ENCODE results near the gene FNDC7.
"Not testable (repeated sequence)": the region's sequence is repeated elsewhere in the genome, so short reads cannot be mapped to it uniquely, and the experiment has no call there.

FNDC7 gene, protein sequence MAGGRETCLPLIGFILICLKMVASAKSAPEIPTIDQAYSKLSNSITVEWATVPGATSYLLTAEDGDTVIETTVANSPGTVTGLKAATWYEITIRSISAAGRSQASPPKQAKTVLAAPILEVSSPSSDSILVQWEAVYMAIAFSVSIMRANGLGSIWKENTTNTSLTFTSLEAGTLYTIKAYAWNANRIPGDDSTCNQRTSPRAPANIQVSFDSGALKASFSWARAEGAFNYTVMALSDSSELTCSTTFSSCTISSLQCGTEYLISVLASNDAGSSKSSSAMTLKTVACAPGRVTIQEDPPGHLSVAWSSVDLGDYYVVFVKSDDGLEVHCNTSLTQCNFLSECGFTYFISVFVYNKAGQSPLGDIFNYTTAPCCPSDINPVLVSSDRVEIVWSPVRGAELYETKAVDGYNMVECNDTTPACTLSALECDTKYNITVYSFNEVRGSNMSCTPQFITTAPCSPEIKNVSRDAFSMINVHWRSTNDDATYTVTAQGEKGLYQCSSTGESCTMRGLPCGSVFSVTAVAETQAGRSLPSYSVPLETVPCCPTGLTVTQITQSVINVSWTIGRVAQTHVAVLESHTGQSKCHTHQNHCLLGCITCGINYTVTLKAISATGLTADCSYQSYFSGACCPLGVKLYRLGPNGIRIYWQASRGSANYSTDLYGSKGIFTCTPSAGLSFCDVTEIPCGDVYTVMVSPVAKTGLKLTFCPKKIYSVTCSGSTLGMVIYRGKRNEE

DNA sequence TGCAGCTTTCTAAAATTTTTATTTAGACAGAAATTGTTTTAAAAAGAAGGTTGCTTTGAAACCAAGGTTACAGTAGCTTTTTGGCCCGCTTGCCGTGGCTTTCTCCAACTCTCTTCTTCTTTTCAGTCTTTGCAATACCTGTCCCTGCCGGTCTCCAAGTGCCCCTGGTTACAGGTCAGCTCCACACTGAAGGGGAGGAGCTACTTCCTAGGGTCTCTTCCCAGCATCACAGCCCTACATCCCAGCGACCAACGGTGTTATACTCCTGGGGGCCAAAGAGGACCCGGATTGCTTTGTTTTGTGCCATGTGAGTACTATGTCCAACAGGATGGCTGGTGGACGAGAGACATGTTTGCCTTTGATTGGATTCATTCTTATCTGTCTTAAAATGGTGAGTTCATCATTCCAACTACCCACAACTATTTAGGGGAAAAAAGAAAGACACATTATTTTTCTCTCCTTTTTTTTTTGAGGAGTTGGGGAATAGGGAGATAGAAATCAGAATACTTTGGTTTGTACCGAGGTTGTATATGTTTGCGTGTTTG is at the start of gene FNDC7:
Gene FNDC7, plus strand, starts transcription at position 303 of the 545 bp plus-strand sequence. Its CDS starts 26 bp downstream, at position 329.
- no peak for DNase-seq (ENCODE audit: low read depth)
- H3K4me3 ChIP-seq (ENCODE audit: low read length), result no peak within 1 kb of the TSS
- TF ChIP-seq, protein P1, sequence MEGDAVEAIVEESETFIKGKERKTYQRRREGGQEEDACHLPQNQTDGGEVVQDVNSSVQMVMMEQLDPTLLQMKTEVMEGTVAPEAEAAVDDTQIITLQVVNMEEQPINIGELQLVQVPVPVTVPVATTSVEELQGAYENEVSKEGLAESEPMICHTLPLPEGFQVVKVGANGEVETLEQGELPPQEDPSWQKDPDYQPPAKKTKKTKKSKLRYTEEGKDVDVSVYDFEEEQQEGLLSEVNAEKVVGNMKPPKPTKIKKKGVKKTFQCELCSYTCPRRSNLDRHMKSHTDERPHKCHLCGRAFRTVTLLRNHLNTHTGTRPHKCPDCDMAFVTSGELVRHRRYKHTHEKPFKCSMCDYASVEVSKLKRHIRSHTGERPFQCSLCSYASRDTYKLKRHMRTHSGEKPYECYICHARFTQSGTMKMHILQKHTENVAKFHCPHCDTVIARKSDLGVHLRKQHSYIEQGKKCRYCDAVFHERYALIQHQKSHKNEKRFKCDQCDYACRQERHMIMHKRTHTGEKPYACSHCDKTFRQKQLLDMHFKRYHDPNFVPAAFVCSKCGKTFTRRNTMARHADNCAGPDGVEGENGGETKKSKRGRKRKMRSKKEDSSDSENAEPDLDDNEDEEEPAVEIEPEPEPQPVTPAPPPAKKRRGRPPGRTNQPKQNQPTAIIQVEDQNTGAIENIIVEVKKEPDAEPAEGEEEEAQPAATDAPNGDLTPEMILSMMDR (conservative IDR thresholded peaks at IDR 0.05; ENCODE audit: low read length), result no peak

DNA sequence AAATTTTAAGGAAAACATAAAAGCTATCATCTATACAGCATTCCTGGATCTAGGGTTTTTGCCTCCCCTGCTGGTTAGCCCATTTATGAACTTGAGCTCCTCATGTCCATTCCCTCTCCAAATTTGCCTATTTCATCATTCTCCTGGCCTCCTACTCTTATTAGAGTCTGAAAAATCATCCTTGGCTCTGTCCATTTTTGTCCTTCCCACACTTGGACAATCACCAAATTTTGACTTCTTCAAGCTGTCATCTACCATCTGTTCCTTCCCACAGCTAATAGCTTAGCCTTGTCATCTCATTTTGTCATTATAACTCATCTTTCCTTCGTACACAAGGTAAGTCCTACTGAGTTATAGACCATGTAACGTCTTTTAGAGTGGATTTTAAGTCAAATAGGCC is 49.6 kb upstream of the FNDC7 start:
- TF ChIP-seq, protein P1 (conservative IDR thresholded peaks at IDR 0.05; ENCODE audit: low read length), result no peak
- H3K4me3 ChIP-seq (ENCODE audit: low read length), result no peak overlapping the region
- DNase-seq (ENCODE audit: low read depth), result peak; percentile 44

DNA sequence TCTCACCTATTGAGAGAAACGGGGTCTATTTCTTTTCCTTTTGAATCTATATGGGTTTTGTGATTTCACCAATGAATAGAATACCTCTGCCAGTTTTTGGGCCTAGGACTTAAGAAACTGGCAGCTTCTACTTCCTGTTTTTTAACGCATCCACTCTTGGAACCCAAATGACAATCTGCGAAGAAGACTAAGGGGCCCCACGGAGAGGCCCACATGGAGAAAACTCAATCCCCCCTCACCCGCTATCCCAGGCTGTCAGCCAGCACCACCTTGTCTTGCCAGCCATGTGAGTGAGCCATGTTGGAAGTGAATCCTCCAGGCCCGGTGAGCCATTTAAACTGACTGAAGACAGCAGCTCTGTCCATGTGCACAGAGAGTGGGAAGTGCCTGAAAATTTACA is 48.2 kb upstream of the FNDC7 start:
- no peak for DNase-seq (ENCODE audit: low read depth)
- TF ChIP-seq, protein P1 (conservative IDR thresholded peaks at IDR 0.05; ENCODE audit: low read length), result no peak
- no peak overlapping the region for H3K4me3 ChIP-seq (ENCODE audit: low read length)

DNA sequence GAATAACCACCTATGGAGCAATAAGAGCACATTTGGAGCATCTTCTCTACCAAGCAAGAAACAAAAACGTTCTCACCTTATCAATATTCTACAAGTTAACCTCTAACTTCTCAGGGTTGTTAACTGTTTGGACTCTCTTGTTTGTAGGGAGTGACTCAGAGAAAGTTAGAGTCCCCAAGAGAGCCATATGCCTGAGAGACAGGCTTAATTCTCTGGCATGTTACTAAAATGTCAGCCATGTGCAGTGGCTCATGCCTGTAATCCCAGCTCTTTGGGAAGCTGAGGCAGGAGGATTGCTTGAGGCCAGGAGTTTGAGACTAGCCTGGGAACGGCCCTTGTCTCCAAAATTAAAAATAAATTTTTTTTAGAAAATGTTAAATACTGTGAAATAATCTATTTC is 47.6 kb upstream of the FNDC7 start:
- H3K4me3 ChIP-seq (ENCODE audit: low read length), result no peak overlapping the region
- TF ChIP-seq, protein P1 (conservative IDR thresholded peaks at IDR 0.05; ENCODE audit: low read length), result no peak
- no peak for DNase-seq (ENCODE audit: low read depth)

DNA sequence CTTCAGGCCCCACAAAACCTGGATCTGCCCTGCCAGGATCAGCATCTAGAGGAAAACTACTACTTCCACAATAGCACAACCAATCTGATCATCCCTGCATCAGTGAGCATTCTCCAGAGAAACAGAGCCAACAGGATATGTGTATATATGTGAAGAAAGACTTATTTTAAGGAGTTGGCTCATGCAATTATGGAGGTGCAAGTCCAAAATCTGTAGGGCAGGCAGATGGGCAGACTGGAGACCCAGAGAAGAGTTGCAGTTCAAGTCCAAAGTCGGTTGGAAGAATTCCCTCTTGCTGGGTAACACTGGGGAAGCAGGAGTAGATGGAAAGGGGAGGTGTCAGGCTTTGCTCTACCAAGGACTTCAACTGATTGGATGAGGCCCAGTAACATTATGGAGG is 46.9 kb upstream of the FNDC7 start:
- no peak for DNase-seq (ENCODE audit: low read depth)
- TF ChIP-seq, protein P1 (conservative IDR thresholded peaks at IDR 0.05; ENCODE audit: low read length), result no peak
- no peak overlapping the region for H3K4me3 ChIP-seq (ENCODE audit: low read length)

DNA sequence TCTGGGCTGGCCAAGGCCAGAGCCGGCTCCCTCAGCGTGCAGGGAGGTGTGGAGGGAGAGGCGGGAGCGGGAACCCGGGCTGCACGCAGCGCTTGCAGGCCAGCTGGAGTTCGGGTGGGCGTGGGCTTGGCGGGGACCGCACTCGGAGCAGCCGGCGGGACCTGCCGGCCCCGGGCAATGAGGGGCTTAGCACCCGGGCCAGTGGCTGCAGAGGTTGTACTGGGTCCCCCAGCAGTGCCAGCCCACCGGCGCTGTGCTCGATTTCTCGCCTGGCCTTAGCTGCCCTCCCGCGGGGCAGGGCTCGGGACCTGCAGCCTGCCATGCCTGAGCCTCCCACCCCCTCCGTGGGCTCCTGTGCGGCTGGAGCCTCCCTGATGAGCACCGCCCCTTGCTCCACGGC is 45.3 kb upstream of the FNDC7 start:
- not testable (repeated sequence) for DNase-seq (ENCODE audit: low read depth); H3K4me3 ChIP-seq (ENCODE audit: low read length)

DNA sequence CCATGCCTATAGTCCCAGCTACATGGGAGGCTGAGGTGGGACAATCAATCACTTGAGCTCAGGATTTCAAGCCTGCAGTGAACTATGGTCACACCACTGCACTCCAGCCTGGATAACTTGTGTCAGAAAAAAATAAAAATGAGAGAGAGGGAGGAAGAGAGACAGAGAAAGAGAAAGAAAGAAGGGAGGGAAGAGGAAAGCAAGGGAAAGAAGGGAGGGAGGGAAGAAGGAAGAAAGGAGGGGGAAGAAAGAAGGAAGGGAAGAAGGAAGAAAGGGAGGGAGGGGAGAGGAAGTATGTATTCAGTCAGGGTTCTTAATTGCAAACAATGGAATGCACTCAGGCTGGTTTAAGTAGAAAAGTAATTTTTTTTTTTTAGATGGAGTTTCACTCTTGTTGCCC is 43.9 kb upstream of the FNDC7 start:
- no peak overlapping the region for H3K4me3 ChIP-seq (ENCODE audit: low read length)
- no peak for DNase-seq (ENCODE audit: low read depth)
- TF ChIP-seq, protein P1 (conservative IDR thresholded peaks at IDR 0.05; ENCODE audit: low read length), result no peak

Measured in AG10803 (cell line).